ENCODE data around the gene TBC1D25.

The TBC1D25 gene

DNA sequence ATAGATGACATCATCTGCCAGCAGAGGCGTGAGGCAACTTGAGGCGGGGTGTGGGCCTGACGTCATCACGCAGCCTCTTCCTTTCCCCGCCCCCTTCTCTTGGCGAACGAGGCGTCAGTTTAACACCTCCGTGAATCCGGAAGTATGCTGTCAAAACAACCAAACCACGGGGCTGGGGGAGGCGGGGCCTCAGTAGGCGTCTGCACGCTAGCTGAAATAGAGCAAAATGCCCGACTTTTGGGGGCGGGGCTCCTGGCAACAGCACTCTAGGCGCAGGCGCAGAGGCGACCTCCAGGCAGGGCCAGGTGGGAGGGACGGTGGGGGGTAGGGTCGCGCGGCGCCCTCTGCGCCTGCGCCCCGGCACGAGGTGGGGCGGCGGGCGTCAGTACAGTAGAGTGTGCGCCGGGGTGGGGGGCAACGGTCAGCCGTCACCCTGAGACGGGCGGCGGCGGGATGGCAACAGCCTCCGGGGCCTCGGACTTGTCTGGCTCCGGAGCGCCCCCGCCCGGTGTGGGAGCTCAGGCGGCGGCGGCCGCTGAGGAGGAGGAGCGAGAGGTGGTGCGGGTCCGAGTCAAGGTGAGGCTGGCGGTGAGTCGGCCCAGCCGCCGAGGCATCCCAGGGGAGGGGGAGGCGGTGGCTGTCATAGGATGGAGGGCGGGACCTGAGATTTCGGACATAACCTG, at the start of gene TBC1D25:
Gene TBC1D25, plus strand, starts transcription at position 370 of the 683 bp plus-strand sequence. Its CDS starts 84 bp downstream, at position 454.
- peak; percentile 92 for DNase-seq

- no peak for DNase-seq
These were observed 49.6 kb upstream of the TBC1D25 start for GRCh38 chrX:48489892-48490291.

DNA sequence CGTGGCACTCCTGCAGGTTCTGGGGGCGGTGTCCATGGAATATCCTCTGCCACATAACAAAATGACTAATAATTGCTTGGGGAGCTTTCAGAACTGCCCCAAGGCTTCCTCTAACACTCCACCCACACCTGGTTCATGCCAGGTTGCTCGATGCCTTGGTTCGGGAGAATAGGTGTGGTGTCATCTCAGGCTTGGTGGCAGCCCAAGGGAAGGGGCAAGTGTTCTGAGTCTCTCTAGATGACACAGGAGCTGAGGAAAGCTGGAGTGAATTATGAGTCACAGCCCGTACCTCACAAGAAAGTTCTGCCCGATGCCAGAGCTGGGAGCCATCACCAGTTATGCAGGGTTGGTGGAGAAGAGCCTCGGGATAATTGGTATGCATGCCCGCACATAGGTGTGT, 48.9 kb upstream of the TBC1D25 start:
- DNase-seq: no peak

DNA sequence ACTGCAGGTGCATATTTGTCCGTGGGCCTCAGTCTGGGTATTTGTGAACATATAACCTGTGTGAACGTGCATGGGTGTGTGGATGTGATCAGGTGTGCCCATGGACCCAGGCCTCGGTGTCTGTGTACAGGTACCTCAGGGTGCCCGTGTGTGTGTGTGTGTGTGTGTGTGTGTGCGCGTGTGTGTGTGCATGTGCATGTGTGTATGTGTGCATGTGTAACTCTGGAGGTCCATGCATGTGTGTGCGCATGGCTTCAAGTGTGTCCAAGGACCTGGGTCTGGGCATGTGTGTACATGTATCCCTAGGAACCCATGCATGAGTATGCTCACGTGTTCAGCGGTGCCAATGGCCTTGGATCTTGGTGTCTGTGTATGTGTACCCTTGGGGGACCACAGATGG, 47.7 kb upstream of the TBC1D25 start:
- no peak for DNase-seq

- no peak for DNase-seq
These were observed 47.1 kb upstream of the TBC1D25 start for GRCh38 chrX:48492293-48492910.

DNA sequence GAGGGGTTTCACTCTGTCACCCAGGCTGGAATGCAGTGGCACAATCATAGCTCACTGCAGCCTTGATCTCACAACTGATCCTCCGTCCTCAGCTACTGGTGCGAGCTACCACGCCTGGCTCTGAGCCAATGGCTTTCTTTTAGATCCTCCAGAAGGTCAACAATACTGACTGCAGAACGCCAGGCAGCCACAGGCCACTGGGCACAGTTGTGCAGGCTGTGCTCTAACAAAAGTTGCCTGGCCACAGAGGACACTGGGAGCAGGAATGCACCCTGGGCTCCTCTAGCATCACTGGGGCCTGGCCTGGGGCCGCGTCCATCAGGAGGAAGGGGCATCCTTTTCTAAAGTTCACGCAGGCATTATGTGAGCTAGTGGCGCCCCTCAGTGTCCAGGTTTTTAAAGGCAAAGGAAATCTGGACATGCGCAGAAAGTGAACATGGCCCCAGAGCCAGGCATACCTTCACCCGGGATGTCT, 45.6 kb upstream of the TBC1D25 start:
- no peak for DNase-seq

DNA sequence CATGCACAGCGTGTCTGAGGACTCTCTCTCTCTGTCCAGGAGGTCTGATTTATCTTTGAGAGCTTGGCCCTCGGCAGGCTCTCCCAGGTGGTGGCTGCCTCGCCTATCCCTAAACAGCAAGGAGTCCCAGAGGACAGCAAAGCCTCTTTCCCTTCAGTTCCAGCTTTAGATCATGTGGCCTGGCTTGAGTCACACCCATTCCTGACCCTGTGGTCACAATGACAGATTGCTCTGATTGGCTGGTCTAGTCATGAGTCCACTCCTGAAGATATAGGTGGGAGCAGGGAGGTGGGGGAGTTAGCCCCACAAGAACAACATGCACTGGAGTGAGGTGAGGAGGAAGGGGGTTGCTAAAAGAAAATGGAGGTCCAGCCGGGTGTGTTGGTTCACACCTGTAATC, 42.9 kb upstream of the TBC1D25 start:
- no peak for DNase-seq

GRCh38 chrX:48497871-48498270, 41.6 kb upstream of the TBC1D25 start:
- no peak for DNase-seq

DNA sequence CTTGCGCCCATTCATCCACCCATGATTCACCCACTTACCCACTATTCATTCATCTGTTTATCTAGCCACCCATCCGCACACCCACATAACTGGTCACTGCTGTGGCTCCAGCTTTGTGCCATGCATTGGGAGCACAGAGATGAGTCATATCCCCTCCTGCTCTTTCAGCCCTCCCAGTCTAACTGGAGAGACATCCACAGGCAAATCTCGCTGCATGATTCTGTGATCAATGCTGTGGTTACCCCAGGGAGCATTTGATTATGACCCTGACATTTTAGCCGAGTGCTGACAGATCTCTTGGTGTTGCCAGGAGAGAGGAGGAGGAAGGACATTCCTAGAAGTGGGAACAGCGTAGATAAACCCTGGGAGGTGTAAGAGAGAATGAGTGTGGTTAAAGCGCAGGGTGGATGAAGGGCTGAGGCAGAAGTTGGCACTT, 41.1 kb upstream of the TBC1D25 start:
- no peak for DNase-seq

DNA sequence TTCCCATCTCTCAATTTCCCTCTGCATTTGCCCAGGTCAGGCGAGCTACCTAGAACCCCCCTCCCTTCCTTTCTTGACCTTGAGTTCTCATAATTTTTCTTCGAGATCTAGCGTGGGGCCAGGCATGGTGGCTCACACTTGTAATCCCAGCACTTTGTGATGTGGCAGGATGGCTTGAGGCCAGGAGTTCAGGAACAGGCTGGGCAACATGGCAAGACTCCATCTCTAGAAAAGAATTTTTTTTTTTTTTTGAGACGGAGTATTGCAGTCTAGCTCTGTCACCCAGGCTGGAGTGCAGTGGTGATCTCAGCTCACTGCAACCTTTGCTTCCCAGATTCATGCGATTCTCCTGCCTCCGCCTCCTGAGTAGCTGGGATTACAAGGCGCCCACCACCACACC, 35.3 kb upstream of the TBC1D25 start:
- no peak for DNase-seq

GRCh38 chrX:48505481-48505880, 34.0 kb upstream of the TBC1D25 start:
- DNase-seq: no peak

DNA sequence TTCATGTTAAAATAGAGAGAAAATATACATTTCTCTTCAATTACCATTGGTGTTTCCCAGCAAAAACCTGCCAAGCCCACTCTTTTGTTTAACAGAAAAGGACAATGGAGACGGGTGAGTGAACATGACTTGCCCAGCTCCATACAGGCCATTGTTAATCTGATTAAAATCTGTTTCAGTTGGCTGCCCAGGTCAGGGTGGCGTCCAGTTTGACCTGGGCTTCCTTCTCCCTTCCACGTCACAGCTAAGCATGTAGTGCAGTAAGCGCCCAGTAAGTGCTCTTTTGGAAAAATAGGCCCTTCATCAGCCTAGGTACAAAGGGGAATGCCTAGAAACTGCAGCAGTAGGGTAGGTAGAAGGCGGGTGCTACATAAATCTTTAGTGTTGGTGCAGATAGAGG, 32.3 kb upstream of the TBC1D25 start:
- no peak for DNase-seq

GRCh38 chrX:48508400-48509244, 30.9 kb upstream of the TBC1D25 start, which contains the start of gene PORCN:
PORCN (plus strand) TSS chrX:48508992; CDS start chrX:48509821, 829 bp downstream.
- no peak for DNase-seq

DNA sequence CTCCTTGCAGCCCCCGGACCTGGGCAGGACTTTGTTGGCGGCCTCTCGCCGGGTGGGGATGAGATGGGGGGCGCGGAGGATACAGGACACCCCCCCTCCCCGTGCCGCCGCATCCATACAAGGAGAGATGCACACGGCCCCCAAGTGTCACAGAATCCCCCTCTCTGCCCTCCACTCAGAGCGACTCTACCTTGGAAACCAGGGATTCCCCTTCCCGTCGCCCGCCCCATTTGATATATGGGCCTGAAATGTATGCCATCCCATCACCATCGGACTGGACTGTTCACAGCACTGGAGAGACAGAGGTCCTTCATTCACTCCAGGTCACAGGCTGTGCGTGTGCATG, 30.3 kb upstream of the TBC1D25 start:
- DNase-seq: no peak

GRCh38 chrX:48509619-48510018, 29.9 kb upstream of the TBC1D25 start:
- DNase-seq: no peak

GRCh38 chrX:48511560-48511959, 28.0 kb upstream of the TBC1D25 start:
- DNase-seq: no peak

GRCh38 chrX:48512371-48512935, 27.1 kb upstream of the TBC1D25 start:
- DNase-seq: no peak

- DNase-seq: no peak
These were observed 25.8 kb upstream of the TBC1D25 start for GRCh38 chrX:48513670-48514069.

- DNase-seq: no peak
These were observed 25.2 kb upstream of the TBC1D25 start for GRCh38 chrX:48514126-48514806.

DNA sequence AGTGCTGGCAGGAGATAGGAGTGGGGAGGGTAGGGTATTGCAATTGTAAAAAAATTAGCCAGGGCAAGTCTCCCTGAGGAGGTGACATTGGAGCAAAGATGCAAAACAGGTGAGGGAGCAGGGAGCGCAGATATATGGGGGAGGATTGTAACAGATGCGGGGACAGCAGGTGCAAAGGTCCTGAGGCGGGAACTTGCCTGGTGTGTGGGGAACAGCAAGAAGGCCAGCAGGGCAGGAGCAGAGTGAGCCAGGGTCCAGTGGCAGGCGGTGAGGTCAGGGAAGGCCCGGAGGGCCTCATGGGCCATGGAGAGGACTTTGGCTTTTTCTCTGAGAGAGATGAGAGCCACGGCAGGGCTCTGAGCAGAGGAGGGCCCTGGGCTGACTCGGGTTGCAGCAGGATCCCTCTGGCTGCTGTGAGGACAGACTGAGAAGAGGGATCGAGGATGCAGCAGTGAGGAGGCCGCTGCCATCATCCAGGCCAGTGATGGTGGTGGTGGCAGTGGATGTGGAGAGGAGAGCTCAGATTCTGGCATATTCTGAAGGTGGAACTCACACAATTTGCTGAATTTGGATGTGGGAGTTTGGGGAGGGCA, 24.6 kb upstream of the TBC1D25 start:
- DNase-seq: no peak

DNA sequence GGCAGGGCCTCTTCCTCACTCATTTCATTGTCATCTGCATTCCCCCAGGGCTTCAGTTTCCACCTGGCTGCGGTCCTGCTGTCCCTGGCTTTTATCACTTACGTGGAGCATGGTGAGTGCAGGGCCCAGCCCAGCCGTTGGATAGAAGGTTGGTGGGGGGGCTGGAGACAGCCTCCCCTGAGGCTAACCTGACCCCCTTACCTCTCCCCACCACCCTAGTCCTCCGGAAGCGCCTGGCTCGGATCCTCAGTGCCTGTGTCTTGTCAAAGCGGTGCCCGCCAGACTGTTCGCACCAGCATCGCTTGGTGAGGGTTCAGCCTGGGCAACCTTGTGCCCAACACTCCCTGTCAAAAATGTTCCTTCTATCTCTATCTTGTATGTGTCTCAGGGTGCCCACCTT, 23.7 kb upstream of the TBC1D25 start:
- no peak for DNase-seq

DNA sequence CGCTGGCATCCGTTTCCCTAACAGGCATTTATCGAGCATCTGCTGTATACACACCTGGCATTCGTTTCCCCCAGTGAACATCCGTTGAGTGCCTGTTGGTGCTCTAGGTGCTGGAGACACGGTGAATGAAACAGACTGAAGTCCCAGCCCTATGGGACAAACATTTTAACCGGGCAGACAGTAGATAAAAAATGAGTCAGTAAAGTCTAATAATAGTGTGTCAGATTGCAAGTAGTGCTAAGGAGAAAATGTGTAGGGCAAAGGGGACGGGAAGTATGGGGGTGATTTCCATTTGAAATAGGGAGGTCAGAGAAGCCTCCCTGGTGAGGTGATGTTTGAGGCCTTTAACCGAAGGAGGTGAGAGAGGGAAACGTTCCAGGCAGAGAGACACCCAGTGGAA, 23.2 kb upstream of the TBC1D25 start:
- no peak for DNase-seq
